ENCODE results near the gene LPCAT1.

LPCAT1 gene

DNA sequence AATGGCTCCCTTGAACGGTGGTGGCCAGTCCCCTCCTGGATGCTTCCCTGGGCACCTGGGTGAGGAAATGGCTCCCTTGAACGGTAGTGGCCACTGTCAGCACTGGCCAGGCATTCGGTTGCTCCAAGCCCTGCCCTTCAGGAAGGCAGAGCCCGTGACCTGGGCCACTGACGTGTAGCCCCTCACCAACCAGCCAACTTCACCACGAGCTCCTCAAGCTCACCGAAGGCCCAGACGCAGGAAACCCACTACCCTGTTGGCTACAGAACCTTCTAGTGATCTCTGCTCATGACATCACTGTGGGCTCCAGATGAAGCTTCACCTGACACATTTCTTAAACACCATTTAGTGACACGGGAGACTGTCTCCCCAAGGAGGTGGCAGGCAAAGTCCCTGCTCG lies 87.7 kb downstream of the LPCAT1 start:
- Histone ChIP-seq H4K20me1 (ENCODE audit: insufficient read depth) (no peaks in the 10 kb centered on the region), H3K27ac (no peak overlapping the region), H3K27me3 (ENCODE audit: insufficient read depth, low read depth) (peaks cover 50% of the 10 kb centered on the region), H3K4me2 (no peak overlapping the region), H2AFZ (ENCODE audit: low read depth) (no peak overlapping the region), H3K9ac (no peak overlapping the region), H3K4me3 (IDR thresholded peaks at IDR 0.05; ENCODE audit: insufficient read depth, low read depth, low read length) (no peak overlapping the region), H3K79me2 (ENCODE audit: insufficient read depth, low read depth) (no peaks in the 10 kb centered on the region), H3K4me1 (ENCODE audit: low read depth, poor library complexity, severe bottlenecking) (no peaks in the 10 kb centered on the region), H3K36me3 (ENCODE audit: insufficient read depth) (no peaks in the 10 kb centered on the region)
- TF ChIP-seq, protein P1, sequence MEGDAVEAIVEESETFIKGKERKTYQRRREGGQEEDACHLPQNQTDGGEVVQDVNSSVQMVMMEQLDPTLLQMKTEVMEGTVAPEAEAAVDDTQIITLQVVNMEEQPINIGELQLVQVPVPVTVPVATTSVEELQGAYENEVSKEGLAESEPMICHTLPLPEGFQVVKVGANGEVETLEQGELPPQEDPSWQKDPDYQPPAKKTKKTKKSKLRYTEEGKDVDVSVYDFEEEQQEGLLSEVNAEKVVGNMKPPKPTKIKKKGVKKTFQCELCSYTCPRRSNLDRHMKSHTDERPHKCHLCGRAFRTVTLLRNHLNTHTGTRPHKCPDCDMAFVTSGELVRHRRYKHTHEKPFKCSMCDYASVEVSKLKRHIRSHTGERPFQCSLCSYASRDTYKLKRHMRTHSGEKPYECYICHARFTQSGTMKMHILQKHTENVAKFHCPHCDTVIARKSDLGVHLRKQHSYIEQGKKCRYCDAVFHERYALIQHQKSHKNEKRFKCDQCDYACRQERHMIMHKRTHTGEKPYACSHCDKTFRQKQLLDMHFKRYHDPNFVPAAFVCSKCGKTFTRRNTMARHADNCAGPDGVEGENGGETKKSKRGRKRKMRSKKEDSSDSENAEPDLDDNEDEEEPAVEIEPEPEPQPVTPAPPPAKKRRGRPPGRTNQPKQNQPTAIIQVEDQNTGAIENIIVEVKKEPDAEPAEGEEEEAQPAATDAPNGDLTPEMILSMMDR (conservative IDR thresholded peaks at IDR 0.05; ENCODE audit: low read depth, low read length) = no peak

DNA sequence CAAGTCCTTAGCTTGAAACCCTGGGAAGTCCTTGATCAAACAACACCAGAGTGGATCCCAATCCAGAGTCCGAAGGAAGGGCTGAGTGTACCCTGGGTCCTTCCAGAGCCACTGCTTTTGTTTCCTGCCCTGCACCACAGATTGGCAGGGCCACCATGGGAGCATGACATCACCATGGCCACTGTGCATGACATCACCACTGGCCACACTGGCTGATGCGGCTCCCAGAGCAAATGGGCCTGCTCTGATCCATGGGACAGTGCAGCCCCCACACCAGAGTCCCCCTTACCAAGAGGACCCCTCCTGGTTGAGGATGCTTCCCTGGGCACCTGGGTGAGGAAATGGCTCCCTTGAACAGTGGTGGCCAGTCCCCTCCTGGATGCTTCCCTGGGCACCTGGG lies 88.4 kb downstream of the LPCAT1 start:
- Histone ChIP-seq H3K4me2 (no peak overlapping the region), H3K4me3 (IDR thresholded peaks at IDR 0.05; ENCODE audit: insufficient read depth, low read depth, low read length) (no peak overlapping the region), H3K9ac (no peak overlapping the region), H3K36me3 (ENCODE audit: insufficient read depth) (no peaks in the 10 kb centered on the region), H3K4me1 (ENCODE audit: low read depth, poor library complexity, severe bottlenecking) (no peaks in the 10 kb centered on the region), H3K27ac (no peak overlapping the region), H4K20me1 (ENCODE audit: insufficient read depth) (no peaks in the 10 kb centered on the region), H3K27me3 (ENCODE audit: insufficient read depth, low read depth) (peaks cover 52% of the 10 kb centered on the region), H3K79me2 (ENCODE audit: insufficient read depth, low read depth) (no peaks in the 10 kb centered on the region), H2AFZ (ENCODE audit: low read depth) (no peak overlapping the region)
- TF ChIP-seq, protein P1 (conservative IDR thresholded peaks at IDR 0.05; ENCODE audit: low read depth, low read length) = no peak

DNA sequence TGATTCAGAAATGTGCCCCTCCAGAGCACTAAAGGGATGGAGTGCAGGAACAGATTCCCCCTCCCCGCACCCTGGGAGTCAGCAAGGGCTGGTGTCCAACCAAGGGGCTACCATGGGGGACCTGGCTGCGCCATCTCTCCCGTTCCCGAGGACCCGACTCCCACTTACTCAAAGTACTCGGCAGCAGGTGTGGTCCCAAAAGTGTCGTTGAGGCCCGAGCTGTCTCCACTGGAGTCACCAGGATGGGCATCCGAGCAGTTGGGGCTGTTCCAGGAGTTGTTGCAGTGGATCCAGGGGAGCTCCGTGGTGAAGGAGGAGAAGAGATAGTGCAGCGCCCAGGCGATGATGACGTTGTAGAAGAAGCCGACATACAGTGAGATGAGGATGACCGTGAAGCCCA lies 91.5 kb downstream of the LPCAT1 start:
- no peak overlapping the region for H3K4me2 ChIP-seq
- H3K79me2 ChIP-seq (ENCODE audit: insufficient read depth, low read depth) = no peaks in the 10 kb centered on the region
- H3K36me3 ChIP-seq (ENCODE audit: insufficient read depth) = no peaks in the 10 kb centered on the region
- TF ChIP-seq, protein P1 (conservative IDR thresholded peaks at IDR 0.05; ENCODE audit: low read depth, low read length) = no peak
- H3K4me1 ChIP-seq (ENCODE audit: low read depth, poor library complexity, severe bottlenecking) = no peaks in the 10 kb centered on the region
- H3K9ac ChIP-seq = no peak overlapping the region
- peaks cover 31% of the 10 kb centered on the region for H3K27me3 ChIP-seq (ENCODE audit: insufficient read depth, low read depth)
- H3K4me3 ChIP-seq (IDR thresholded peaks at IDR 0.05; ENCODE audit: insufficient read depth, low read depth, low read length) = no peak overlapping the region
- H3K27ac ChIP-seq = no peak overlapping the region
- no peaks in the 10 kb centered on the region for H4K20me1 ChIP-seq (ENCODE audit: insufficient read depth)
- no peak overlapping the region for H2AFZ ChIP-seq (ENCODE audit: low read depth)

DNA sequence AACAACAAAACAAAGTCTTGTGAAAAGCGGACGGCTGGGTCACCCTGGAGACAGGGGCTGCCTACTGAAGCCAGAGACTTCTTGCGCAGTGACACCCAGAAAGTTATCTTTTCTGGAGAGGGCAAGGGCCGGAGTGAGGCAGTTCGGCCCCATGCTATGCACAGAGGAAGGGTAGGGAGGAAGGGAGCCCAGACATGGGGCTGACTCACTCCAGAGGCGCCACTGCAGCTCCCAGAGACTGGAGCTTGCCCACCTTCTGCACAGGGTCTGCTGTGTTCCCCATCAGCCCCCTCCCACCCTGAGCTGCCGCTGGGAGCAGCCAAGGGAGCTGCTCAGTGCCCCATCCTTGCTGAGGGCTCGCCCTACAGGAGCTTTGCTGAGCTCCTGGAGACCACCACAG lies 91.9 kb downstream of the LPCAT1 start:
- no peak overlapping the region for H3K4me3 ChIP-seq (IDR thresholded peaks at IDR 0.05; ENCODE audit: insufficient read depth, low read depth, low read length)
- H3K27ac ChIP-seq = no peak overlapping the region
- no peaks in the 10 kb centered on the region for H3K79me2 ChIP-seq (ENCODE audit: insufficient read depth, low read depth)
- TF ChIP-seq, protein P1 (conservative IDR thresholded peaks at IDR 0.05; ENCODE audit: low read depth, low read length) = no peak
- no peak overlapping the region for H2AFZ ChIP-seq (ENCODE audit: low read depth)
- H3K4me1 ChIP-seq (ENCODE audit: low read depth, poor library complexity, severe bottlenecking) = no peaks in the 10 kb centered on the region
- no peaks in the 10 kb centered on the region for H4K20me1 ChIP-seq (ENCODE audit: insufficient read depth)
- H3K27me3 ChIP-seq (ENCODE audit: insufficient read depth, low read depth) = peaks cover 27% of the 10 kb centered on the region; the same call in 1 of the 2 replicates
- no peak overlapping the region for H3K9ac ChIP-seq
- no peak overlapping the region for H3K4me2 ChIP-seq
- H3K36me3 ChIP-seq (ENCODE audit: insufficient read depth) = no peaks in the 10 kb centered on the region

Measured in KMS-11 (cell line).